Measurements from ENCODE around the gene CEPT1. TPM values are rescaled to one million over a fixed set of nuclear protein-coding genes. Genes with fewer than 3 reads are reported as not detected.
A peak's percentile ranks its signal among the peaks of the same experiment; 100 is the strongest.

The CEPT1 gene
- total and polyA plus RNA-seq, 2 donors, result 55.3 to 56.9 TPM

- Histone ChIP-seq H3K27me3 (ENCODE audit: control insufficient read depth in 2 of 2, insufficient read depth in 1 of 2, low read length in 1 of 2) (no peaks in the 10 kb centered on the region), H3K4me3 (ENCODE audit: low read length in 2 of 2) (peak overlapping the region; percentile 78 to 98), H3K27ac (ENCODE audit: low read depth in 1 of 2, low read length in 1 of 2) (no peak overlapping the region), H3K36me3 (ENCODE audit: control insufficient read depth in 2 of 2, insufficient read depth in 2 of 2, low read length in 1 of 2) (peaks cover 5 to 8% of the 10 kb centered on the region in 2 donors), H3K4me1 (ENCODE audit: control insufficient read depth in 2 of 2, insufficient read depth in 2 of 2, low read length in 2 of 2) (peaks cover 5 to 23% of the 10 kb centered on the region in 2 donors), H3K9me3 (ENCODE audit: control insufficient read depth in 2 of 2, insufficient read depth in 1 of 2, low read length in 1 of 2) (no peaks in the 10 kb centered on the region)
- peak in 1 of 9 donors; percentile 15 for DNase-seq (ENCODE audit: low read depth in 6 of 9, low spot score in 9 of 9)
- WGBS, result 44% methylated on average over 5 of the region's 5 CpGs
Measured at GRCh38 chr1:111141245-111142220, 1.5 kb downstream of the CEPT1 start.

DNA sequence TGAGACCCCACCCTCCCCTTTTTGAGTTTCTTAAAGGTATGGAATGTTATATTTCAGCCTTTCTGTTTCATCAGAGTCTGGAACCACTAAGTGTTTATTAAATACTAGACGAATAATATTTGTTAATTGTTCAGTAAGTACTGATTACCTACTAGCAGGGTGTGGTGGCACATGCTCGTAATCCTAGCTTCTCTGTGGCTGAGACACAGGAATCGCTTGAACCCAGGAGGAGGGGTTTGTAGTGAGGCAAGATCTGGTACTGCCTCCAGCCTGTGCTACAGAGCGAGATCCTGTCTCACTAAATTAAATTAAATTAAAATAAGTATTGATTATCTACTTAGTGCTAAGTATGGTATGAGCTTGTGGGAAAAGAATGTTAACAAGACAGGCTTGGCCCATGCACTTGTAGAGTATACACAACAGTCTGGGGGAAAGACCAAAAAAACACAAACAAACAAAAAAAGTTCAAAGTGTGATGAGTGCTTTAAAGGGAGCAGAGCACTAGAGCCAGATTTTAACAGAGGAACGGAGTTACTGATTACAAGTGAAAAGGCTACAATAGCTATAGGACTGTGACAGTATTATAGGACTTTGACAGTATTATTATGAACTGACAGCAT lies 2.4 kb downstream of the CEPT1 start:
- Histone ChIP-seq H3K27me3 (ENCODE audit: control insufficient read depth in 2 of 2, insufficient read depth in 1 of 2, low read length in 1 of 2) (no peaks in the 10 kb centered on the region), H3K36me3 (ENCODE audit: control insufficient read depth in 2 of 2, insufficient read depth in 2 of 2, low read length in 1 of 2) (peaks cover 7 to 8% of the 10 kb centered on the region in 2 donors), H3K9me3 (ENCODE audit: control insufficient read depth in 2 of 2, insufficient read depth in 1 of 2, low read length in 1 of 2) (no peaks in the 10 kb centered on the region), H3K4me1 (ENCODE audit: control insufficient read depth in 2 of 2, insufficient read depth in 2 of 2, low read length in 2 of 2) (peaks cover 5 to 23% of the 10 kb centered on the region in 2 donors), H3K4me3 (ENCODE audit: low read length in 2 of 2) (peak overlapping the region in 1 of 2 donors; percentile 12), H3K27ac (ENCODE audit: low read depth in 1 of 2, low read length in 1 of 2) (no peak overlapping the region)
- peak in 1 of 9 donors; percentile 21 for DNase-seq (ENCODE audit: low read depth in 6 of 9, low spot score in 9 of 9)
- WGBS, result 91% methylated on average over 5 of the region's 5 CpGs

- no peak for DNase-seq (ENCODE audit: low read depth in 6 of 9, low spot score in 9 of 9)
- WGBS, result 99% methylated on average over 2 of the region's 2 CpGs
- Histone ChIP-seq H3K27ac (ENCODE audit: low read depth in 1 of 2, low read length in 1 of 2) (no peak overlapping the region), H3K9me3 (ENCODE audit: control insufficient read depth in 2 of 2, insufficient read depth in 1 of 2, low read length in 1 of 2) (no peaks in the 10 kb centered on the region), H3K27me3 (ENCODE audit: control insufficient read depth in 2 of 2, insufficient read depth in 1 of 2, low read length in 1 of 2) (no peaks in the 10 kb centered on the region), H3K4me1 (ENCODE audit: control insufficient read depth in 2 of 2, insufficient read depth in 2 of 2, low read length in 2 of 2) (peaks cover 5 to 18% of the 10 kb centered on the region in 2 donors), H3K4me3 (ENCODE audit: low read length in 2 of 2) (no peak overlapping the region), H3K36me3 (ENCODE audit: control insufficient read depth in 2 of 2, insufficient read depth in 2 of 2, low read length in 1 of 2) (peaks cover 15 to 38% of the 10 kb centered on the region in 2 donors)
Measured at GRCh38 chr1:111145542-111145941, 5.5 kb downstream of the CEPT1 start.

DNA sequence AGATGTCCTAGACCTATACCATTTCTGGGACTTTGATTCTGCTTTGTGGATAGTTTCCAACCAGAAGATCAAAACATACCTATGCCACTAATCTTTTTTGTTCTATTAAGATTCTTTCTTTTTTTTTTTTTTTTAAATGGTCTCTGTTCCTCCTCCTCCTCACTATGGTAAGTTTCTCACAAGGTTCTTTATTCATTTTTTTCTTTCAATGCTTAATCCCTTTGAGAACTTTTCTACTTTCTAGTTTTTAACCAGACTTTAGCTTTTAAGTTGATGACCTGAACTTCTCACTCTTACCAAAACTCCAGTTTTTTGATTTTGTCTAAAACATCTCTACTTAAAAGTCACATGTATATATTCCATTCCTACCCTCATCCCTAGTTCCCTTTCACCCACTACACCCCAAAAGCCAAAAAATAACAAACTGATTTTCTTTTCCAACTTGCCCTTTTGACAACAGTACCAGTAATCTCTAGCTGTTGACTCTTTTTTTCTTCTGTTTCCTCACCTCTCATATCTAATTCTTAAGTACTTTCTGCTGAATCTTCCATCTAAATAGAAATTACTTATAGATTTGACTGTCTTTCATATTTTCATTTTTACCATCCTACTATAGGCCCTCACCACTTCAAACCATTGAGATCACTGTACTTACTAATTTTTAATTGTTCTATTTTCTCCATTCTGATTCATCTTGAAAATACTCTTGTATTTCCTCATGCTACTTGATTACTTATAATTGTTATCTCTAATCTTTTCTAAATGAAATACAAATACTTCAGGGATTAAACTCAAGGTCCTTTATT lies 6.1 kb downstream of the CEPT1 start:
- H3K27me3 ChIP-seq (ENCODE audit: control insufficient read depth in 2 of 2, insufficient read depth in 1 of 2, low read length in 1 of 2), result no peaks in the 10 kb centered on the region
- no peak for DNase-seq (ENCODE audit: low read depth in 6 of 9, low spot score in 9 of 9)
- H3K4me1 ChIP-seq (ENCODE audit: control insufficient read depth in 2 of 2, insufficient read depth in 2 of 2, low read length in 2 of 2), result peaks cover 5 to 17% of the 10 kb centered on the region in 2 donors
- peaks cover 15 to 43% of the 10 kb centered on the region in 2 donors for H3K36me3 ChIP-seq (ENCODE audit: control insufficient read depth in 2 of 2, insufficient read depth in 2 of 2, low read length in 1 of 2)
- H3K9me3 ChIP-seq (ENCODE audit: control insufficient read depth in 2 of 2, insufficient read depth in 1 of 2, low read length in 1 of 2), result no peaks in the 10 kb centered on the region
- H3K4me3 ChIP-seq (ENCODE audit: low read length in 2 of 2), result no peak overlapping the region
- H3K27ac ChIP-seq (ENCODE audit: low read depth in 1 of 2, low read length in 1 of 2), result no peak overlapping the region

DNA sequence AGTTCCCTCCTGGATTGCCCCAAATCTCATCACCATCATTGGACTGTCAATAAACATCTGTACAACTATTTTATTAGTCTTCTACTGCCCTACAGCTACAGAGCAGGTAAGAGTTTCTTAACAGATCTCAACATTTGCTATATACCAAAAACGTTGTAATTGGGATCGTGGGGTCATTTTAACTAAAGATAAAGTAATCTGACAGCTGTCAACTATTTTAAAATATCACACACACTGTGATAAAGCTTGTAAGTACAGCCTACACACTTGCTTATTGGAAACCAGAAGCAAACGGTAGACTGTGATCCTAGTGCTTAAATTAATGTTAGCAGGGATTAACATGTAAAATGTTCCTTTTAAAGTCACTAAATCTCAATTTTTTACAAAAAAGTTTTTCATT lies 7.9 kb downstream of the CEPT1 start:
- Histone ChIP-seq H3K4me1 (ENCODE audit: control insufficient read depth in 2 of 2, insufficient read depth in 2 of 2, low read length in 2 of 2) (peaks cover 0 to 4% of the 10 kb centered on the region in 2 donors), H3K27me3 (ENCODE audit: control insufficient read depth in 2 of 2, insufficient read depth in 1 of 2, low read length in 1 of 2) (no peaks in the 10 kb centered on the region), H3K27ac (ENCODE audit: low read depth in 1 of 2, low read length in 1 of 2) (no peak overlapping the region), H3K4me3 (ENCODE audit: low read length in 2 of 2) (no peak overlapping the region), H3K36me3 (ENCODE audit: control insufficient read depth in 2 of 2, insufficient read depth in 2 of 2, low read length in 1 of 2) (peaks cover 16 to 50% of the 10 kb centered on the region in 2 donors), H3K9me3 (ENCODE audit: control insufficient read depth in 2 of 2, insufficient read depth in 1 of 2, low read length in 1 of 2) (no peaks in the 10 kb centered on the region)
- WGBS, result 86% methylated on average over 3 of the region's 3 CpGs
- DNase-seq (ENCODE audit: low read depth in 6 of 9, low spot score in 9 of 9), result no peak

- no peaks in the 10 kb centered on the region for H3K27me3 ChIP-seq (ENCODE audit: control insufficient read depth in 2 of 2, insufficient read depth in 1 of 2, low read length in 1 of 2)
- no peaks in the 10 kb centered on the region for H3K9me3 ChIP-seq (ENCODE audit: control insufficient read depth in 2 of 2, insufficient read depth in 1 of 2, low read length in 1 of 2)
- H3K36me3 ChIP-seq (ENCODE audit: control insufficient read depth in 2 of 2, insufficient read depth in 2 of 2, low read length in 1 of 2), result peaks cover 21 to 55% of the 10 kb centered on the region in 2 donors
- H3K4me3 ChIP-seq (ENCODE audit: low read length in 2 of 2), result no peak overlapping the region
- 84% methylated on average over 2 of the region's 2 CpGs for WGBS
- H3K4me1 ChIP-seq (ENCODE audit: control insufficient read depth in 2 of 2, insufficient read depth in 2 of 2, low read length in 2 of 2), result peaks cover 0 to 4% of the 10 kb centered on the region in 2 donors
- DNase-seq (ENCODE audit: low read depth in 6 of 9, low spot score in 9 of 9), result no peak
- H3K27ac ChIP-seq (ENCODE audit: low read depth in 1 of 2, low read length in 1 of 2), result no peak overlapping the region
Measured at GRCh38 chr1:111148376-111148881, 8.4 kb downstream of the CEPT1 start.

GRCh38 chr1:111151838-111152237 lies 11.8 kb downstream of the CEPT1 start:
- Histone ChIP-seq H3K4me1 (ENCODE audit: control insufficient read depth in 2 of 2, insufficient read depth in 2 of 2, low read length in 2 of 2) (no peaks in the 10 kb centered on the region), H3K4me3 (ENCODE audit: low read length in 2 of 2) (no peak overlapping the region), H3K9me3 (ENCODE audit: control insufficient read depth in 2 of 2, insufficient read depth in 1 of 2, low read length in 1 of 2) (no peaks in the 10 kb centered on the region), H3K27ac (ENCODE audit: low read depth in 1 of 2, low read length in 1 of 2) (no peak overlapping the region), H3K27me3 (ENCODE audit: control insufficient read depth in 2 of 2, insufficient read depth in 1 of 2, low read length in 1 of 2) (no peaks in the 10 kb centered on the region), H3K36me3 (ENCODE audit: control insufficient read depth in 2 of 2, insufficient read depth in 2 of 2, low read length in 1 of 2) (peaks cover 12 to 64% of the 10 kb centered on the region in 2 donors)
- no peak for DNase-seq (ENCODE audit: low read depth in 6 of 9, low spot score in 9 of 9)
- WGBS, result 35% methylated on average over 3 of the region's 3 CpGs

DNA sequence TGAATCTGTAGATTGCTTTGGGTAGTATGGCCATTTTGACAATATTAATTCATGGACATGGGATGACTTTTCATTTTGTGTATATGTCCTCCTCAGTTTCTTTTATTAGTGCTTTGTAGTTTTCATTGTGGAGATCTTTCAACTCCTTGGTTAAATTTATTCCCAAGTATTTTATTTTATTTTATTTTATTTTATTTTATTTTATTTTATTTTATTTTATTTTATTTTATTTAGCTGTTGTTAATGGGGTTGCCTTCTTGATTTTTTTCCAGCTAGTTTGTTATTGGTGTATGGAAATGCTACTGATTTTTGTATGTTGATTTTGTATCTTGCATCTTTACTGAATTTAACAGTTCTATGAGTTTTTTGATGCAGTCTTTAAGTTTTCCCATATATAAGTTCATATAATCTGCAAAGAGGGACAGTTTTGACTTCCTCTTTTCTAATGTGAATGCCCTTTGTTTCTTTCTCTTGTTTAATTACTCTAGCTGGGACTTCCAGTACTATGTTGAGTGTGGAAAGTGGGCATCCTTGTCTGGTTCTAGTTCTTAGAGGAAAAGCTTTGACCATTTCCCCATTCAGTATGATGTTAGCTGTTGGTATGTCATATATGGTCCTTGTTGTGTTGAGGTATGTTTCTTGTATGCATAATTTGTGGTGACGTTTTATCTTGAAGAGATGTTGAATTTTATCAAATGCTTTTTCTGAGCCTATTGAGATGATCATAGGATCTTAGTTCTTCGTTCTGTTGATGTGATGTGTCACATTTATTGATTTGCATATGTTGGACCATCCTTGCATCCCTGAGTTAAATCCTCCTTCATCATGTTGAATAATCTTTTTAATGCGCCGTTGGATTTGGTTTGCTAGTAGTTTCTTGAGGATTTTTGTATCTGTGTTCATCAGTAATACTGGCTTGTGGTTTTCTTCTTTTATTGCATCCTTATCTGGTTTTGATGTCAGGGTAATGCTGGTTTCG lies 14.3 kb downstream of the CEPT1 start:
- Histone ChIP-seq H3K4me1 (ENCODE audit: control insufficient read depth in 2 of 2, insufficient read depth in 2 of 2, low read length in 2 of 2) (no peaks in the 10 kb centered on the region), H3K27me3 (ENCODE audit: control insufficient read depth in 2 of 2, insufficient read depth in 1 of 2, low read length in 1 of 2) (no peaks in the 10 kb centered on the region), H3K4me3 (ENCODE audit: low read length in 2 of 2) (no peak overlapping the region), H3K27ac (ENCODE audit: low read depth in 1 of 2, low read length in 1 of 2) (no peak overlapping the region), H3K9me3 (ENCODE audit: control insufficient read depth in 2 of 2, insufficient read depth in 1 of 2, low read length in 1 of 2) (no peaks in the 10 kb centered on the region), H3K36me3 (ENCODE audit: control insufficient read depth in 2 of 2, insufficient read depth in 2 of 2, low read length in 1 of 2) (peaks cover 10 to 49% of the 10 kb centered on the region in 2 donors)
- 97% methylated on average over 5 of the region's 5 CpGs for WGBS
- no peak for DNase-seq (ENCODE audit: low read depth in 6 of 9, low spot score in 9 of 9)
